Endodermal cell (in vitro differentiated cells): ENCODE results near the gene CERT1. TPM values are rescaled to one million over a fixed set of nuclear protein-coding genes. Genes with fewer than 3 reads are reported as not detected.
A peak's percentile ranks its signal among the peaks of the same experiment; 100 is the strongest.

Experiments used
- DNase-seq: peaks from one replicate; pipeline ENCODE4 v3.0.0-alpha.2; 2017
- H3K27ac ChIP-seq: 2 replicates; pipeline ENCODE4 v1.5.1; 2013; ENCODE audit warnings: mild to moderate bottlenecking, low read depth, low read length, moderate library complexity
- H3K27me3 ChIP-seq: 2 replicates; pipeline ENCODE4 v1.6.1; 2013; ENCODE audit warnings: mild to moderate bottlenecking, low read length, moderate library complexity; ENCODE audit not compliant: insufficient read depth, control insufficient read depth, poor library complexity, severe bottlenecking
- H3K36me3 ChIP-seq: 2 replicates; pipeline ENCODE4 v1.7.0; 2013; ENCODE audit warnings: mild to moderate bottlenecking, low read length, moderate library complexity; ENCODE audit not compliant: control insufficient read depth, insufficient read depth
- H3K4me1 ChIP-seq: one replicate; pipeline ENCODE4 v1.7.0; 2013; ENCODE audit warnings: low read length; ENCODE audit not compliant: control insufficient read depth, insufficient read depth
- H3K4me3 ChIP-seq: 2 replicates; pipeline ENCODE4 v1.5.1; 2013; ENCODE audit warnings: mild to moderate bottlenecking, low read length, moderate library complexity
- H3K9ac ChIP-seq: 2 replicates; pipeline ENCODE4 v1.6.1; 2013; ENCODE audit warnings: mild to moderate bottlenecking, low read length, moderate library complexity; ENCODE audit not compliant: poor library complexity, severe bottlenecking; ENCODE audit errors: extremely low read depth
- H3K9me3 ChIP-seq: 2 replicates; pipeline ENCODE4 v1.6.1; 2013; ENCODE audit warnings: mild to moderate bottlenecking, low read length, moderate library complexity; ENCODE audit not compliant: control insufficient read depth
- H3K27ac Mint-ChIP-seq: 2 replicates; pipeline ENCODE4 v1.8.0; 2020; ENCODE audit warnings: mixed read lengths
- H3K27me3 Mint-ChIP-seq: 2 replicates; pipeline ENCODE4 v1.8.0; 2021; ENCODE audit warnings: mild to moderate bottlenecking, mixed read lengths; ENCODE audit not compliant: insufficient read depth
- H3K36me3 Mint-ChIP-seq: 2 replicates; pipeline ENCODE4 v1.8.0; 2020; ENCODE audit warnings: low read depth, mixed read lengths
- H3K4me1 Mint-ChIP-seq: 2 replicates; pipeline ENCODE4 v1.8.0; 2020; ENCODE audit warnings: mixed read lengths
- H3K4me3 Mint-ChIP-seq: 2 replicates; pipeline ENCODE4 v1.8.0; 2020; ENCODE audit warnings: mild to moderate bottlenecking, moderate library complexity, mixed read lengths
- H3K9me3 Mint-ChIP-seq: 2 replicates; pipeline ENCODE4 v1.8.0; 2020; ENCODE audit warnings: mild to moderate bottlenecking, mixed read lengths
- CTCF ChIP-seq: fragments of 200-600 bp; sonication (generic); conservative IDR thresholded peaks from 2 replicates; pipeline ENCODE4 v1.5.0; 2021; ENCODE audit warnings: antibody characterized with exemption, mild to moderate bottlenecking
- WGBS, 2 experiments: methylation state at CpG; one replicate each; pipeline versions ENCODE4 v1.1.5 to v1.1.7; 2013; ENCODE audit warnings: missing lambda C conversion rate in 2 of 2, mixed read lengths in 1 of 2; ENCODE audit not compliant: insufficient coverage in 1 of 2, insufficient read length in 1 of 2; 5-methylcytosine and 5-hydroxymethylcytosine counted together
- total RNA-seq, 2 donors: library from RNA; stranded (reverse); fragmentation: NEBNext Ultra II Directional in 1 of 2; extraction: Animal tissue kit (Norgen Biotek cat#: 25700) in 1 of 2; gene quantifications; 2 replicates in 1 of 2; 3 replicates in 1 of 2; pipeline ENCODE4 v1.2.1, GENCODE V29; 2021

The CERT1 gene
- total RNA-seq, 2 donors from 2014 or later = 51.0 to 73.5 TPM

GRCh38 chr5:75349663-75350062 lies 161.8 kb downstream of the CERT1 start:
- TF ChIP-seq CTCF = no peak
- 88% methylated on average over 2 of the region's 2 CpGs; no CpG with 5 or more reads in 1 of the 2 experiments for WGBS, 2 experiments
- DNase-seq = no peak
- H3K27ac Mint-ChIP-seq = no peak overlapping the region
- no peak overlapping the region for H3K4me3 ChIP-seq
- no peak overlapping the region for H3K9ac ChIP-seq
- no peaks in the 10 kb centered on the region for H3K9me3 ChIP-seq
- H3K4me1 Mint-ChIP-seq = no peaks in the 10 kb centered on the region
- no peaks in the 10 kb centered on the region for H3K27me3 ChIP-seq
- H3K36me3 Mint-ChIP-seq = peaks cover 72% of the 10 kb centered on the region
- H3K27ac ChIP-seq = no peak overlapping the region
- no peaks in the 10 kb centered on the region for H3K9me3 Mint-ChIP-seq
- H3K4me1 ChIP-seq = no peaks in the 10 kb centered on the region
- H3K36me3 ChIP-seq = peaks cover 97% of the 10 kb centered on the region
- no peaks in the 10 kb centered on the region for H3K27me3 Mint-ChIP-seq
- H3K4me3 Mint-ChIP-seq = no peak overlapping the region

- H3K9ac ChIP-seq = no peak overlapping the region
- no peak overlapping the region for H3K27ac ChIP-seq
- H3K9me3 Mint-ChIP-seq = no peaks in the 10 kb centered on the region
- no peaks in the 10 kb centered on the region for H3K4me1 Mint-ChIP-seq
- no peak for TF ChIP-seq CTCF
- DNase-seq = no peak
- H3K4me3 ChIP-seq = no peak overlapping the region
- WGBS, 2 experiments = 97% methylated on average over 2 to 3 of the region's 3 CpGs
- no peaks in the 10 kb centered on the region for H3K27me3 Mint-ChIP-seq
- H3K36me3 ChIP-seq = peaks cover 94% of the 10 kb centered on the region
- peaks cover 76% of the 10 kb centered on the region for H3K36me3 Mint-ChIP-seq
- no peaks in the 10 kb centered on the region for H3K4me1 ChIP-seq
- no peaks in the 10 kb centered on the region for H3K27me3 ChIP-seq
- no peak overlapping the region for H3K4me3 Mint-ChIP-seq
- H3K9me3 ChIP-seq = no peaks in the 10 kb centered on the region
- H3K27ac Mint-ChIP-seq = peak overlapping the region; percentile 23
Observed at GRCh38 chr5:75348241-75348640, 163.2 kb downstream of the CERT1 start.

- no peaks in the 10 kb centered on the region for H3K9me3 Mint-ChIP-seq
- no peaks in the 10 kb centered on the region for H3K27me3 Mint-ChIP-seq
- peaks cover 51% of the 10 kb centered on the region for H3K36me3 Mint-ChIP-seq
- Histone ChIP-seq H3K4me1 (peaks cover 2% of the 10 kb centered on the region), H3K27me3 (no peaks in the 10 kb centered on the region), H3K9ac (no peak overlapping the region), H3K36me3 (peaks cover 56% of the 10 kb centered on the region), H3K4me3 (no peak overlapping the region), H3K27ac (no peak overlapping the region), H3K9me3 (no peaks in the 10 kb centered on the region)
- H3K27ac Mint-ChIP-seq = no peak overlapping the region
- WGBS, 2 experiments = 94 to 97% methylated on average over 4 of the region's 4 CpGs
- no peak overlapping the region for H3K4me3 Mint-ChIP-seq
- TF ChIP-seq CTCF = no peak
- peaks cover 22% of the 10 kb centered on the region for H3K4me1 Mint-ChIP-seq
- no peak for DNase-seq
Observed at GRCh38 chr5:75342836-75343235, 168.6 kb downstream of the CERT1 start.
